Subcutaneous adipose tissue (tissue), 4 donors: ENCODE data around the gene POU5F1. TPM values are rescaled to one million over a fixed set of nuclear protein-coding genes. Genes with fewer than 3 reads are reported as not detected.

Experiments
- total RNA-seq, 4 donors: library from RNA; depleted of rRNA; stranded (reverse); fragments of >200 nt; gene quantifications; one replicate each; pipeline ENCODE4 v1.1.0, GENCODE V29; 2016
- TF ChIP-seq, protein P1 (sequence below): fragments of 450-650 bp; IDR thresholded peaks from one replicate; pipeline ENCODE4 v1.5.1; 2016; ENCODE audit warnings: low read depth, mild to moderate bottlenecking, control low read depth, antibody characterized with exemption, moderate library complexity

The POU5F1 gene
- total RNA-seq, 4 donors from 2014 or later, result 0.17 to 5.5 TPM; not detected in 2

GRCh38 chr6:31140643-31141042 is 29.8 kb downstream of the POU5F1 start:
- TF ChIP-seq, protein P1, sequence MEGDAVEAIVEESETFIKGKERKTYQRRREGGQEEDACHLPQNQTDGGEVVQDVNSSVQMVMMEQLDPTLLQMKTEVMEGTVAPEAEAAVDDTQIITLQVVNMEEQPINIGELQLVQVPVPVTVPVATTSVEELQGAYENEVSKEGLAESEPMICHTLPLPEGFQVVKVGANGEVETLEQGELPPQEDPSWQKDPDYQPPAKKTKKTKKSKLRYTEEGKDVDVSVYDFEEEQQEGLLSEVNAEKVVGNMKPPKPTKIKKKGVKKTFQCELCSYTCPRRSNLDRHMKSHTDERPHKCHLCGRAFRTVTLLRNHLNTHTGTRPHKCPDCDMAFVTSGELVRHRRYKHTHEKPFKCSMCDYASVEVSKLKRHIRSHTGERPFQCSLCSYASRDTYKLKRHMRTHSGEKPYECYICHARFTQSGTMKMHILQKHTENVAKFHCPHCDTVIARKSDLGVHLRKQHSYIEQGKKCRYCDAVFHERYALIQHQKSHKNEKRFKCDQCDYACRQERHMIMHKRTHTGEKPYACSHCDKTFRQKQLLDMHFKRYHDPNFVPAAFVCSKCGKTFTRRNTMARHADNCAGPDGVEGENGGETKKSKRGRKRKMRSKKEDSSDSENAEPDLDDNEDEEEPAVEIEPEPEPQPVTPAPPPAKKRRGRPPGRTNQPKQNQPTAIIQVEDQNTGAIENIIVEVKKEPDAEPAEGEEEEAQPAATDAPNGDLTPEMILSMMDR, result no peak

DNA sequence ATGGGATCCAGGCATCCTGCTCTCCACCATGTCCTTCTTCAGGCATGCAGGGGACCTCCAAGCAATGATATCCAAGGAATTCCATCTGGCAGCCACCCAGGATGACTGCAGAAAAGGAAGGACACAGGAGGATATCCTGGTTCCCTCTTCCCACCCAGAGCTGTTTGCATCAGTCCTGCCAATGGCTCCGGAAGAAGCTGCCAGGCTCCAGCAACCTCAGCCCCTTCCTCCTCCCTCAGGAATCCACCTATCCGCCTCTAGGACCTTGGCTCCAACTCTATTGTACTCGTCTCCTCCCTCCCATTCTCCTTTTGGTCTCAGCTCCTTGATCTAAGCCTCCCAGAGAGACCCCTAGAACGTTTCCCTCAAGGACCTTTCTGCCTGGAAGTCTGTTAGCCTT is 30.9 kb downstream of the POU5F1 start:
- TF ChIP-seq, protein P1, result no peak

- TF ChIP-seq, protein P1, result no peak
Observed at GRCh38 chr6:31138982-31139381, 31.5 kb downstream of the POU5F1 start, which contains the start of gene PSORS1C2. Gene PSORS1C2 (minus strand): TSS chr6:31139066. CDS start chr6:31139026, 40 bp downstream.

GRCh38 chr6:31135710-31136109 is 34.8 kb downstream of the POU5F1 start:
- TF ChIP-seq, protein P1, result no peak

DNA sequence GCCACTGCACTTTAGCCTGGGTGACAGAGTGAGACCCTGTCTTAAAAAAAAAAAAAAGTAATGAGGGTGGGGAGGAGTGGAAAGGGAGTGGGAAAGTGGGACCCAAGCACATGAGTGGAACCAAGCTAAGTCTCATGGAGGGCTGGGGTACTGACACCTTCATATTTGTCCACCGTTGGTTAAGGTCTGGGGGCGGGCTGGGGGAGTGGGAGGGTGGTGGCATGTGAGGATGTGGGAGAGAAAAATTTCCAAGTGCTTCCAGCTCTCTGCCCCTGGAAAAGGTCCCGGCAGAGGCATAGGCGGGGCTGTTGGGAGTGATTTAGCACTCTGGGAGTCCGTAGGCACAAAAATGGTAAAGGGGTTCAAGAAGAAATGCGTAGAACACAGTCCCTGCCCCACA is 37.7 kb downstream of the POU5F1 start:
- TF ChIP-seq, protein P1, result no peak

GRCh38 chr6:31131595-31131994 is 38.9 kb downstream of the POU5F1 start:
- TF ChIP-seq, protein P1, result no peak

DNA sequence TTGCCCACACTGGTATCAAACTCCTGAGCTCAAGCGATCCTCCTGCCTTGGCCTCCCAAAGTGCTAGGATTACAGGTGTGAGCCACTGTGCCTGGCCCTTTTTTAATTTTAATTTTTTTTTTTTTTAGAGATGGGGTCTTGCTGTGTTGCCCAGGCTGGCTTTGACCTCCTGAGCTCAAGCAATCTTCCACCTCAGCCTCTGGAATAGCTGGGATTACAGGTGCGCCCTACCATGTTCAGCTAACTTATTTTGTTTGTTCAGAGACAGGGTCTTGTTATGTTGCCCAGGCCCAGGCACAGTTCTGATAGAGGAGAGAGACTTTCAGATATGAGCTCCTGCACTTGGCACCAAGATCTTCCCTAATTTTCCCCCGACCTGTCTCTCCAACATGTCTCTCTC is 39.7 kb downstream of the POU5F1 start:
- TF ChIP-seq, protein P1, result no peak
